ENCODE measurements around the gene VEGFB.
"Not testable (repeated sequence)": the region's sequence is repeated elsewhere in the genome, so short reads cannot be mapped to it uniquely, and the experiment has no call there.

Gene VEGFB

DNA sequence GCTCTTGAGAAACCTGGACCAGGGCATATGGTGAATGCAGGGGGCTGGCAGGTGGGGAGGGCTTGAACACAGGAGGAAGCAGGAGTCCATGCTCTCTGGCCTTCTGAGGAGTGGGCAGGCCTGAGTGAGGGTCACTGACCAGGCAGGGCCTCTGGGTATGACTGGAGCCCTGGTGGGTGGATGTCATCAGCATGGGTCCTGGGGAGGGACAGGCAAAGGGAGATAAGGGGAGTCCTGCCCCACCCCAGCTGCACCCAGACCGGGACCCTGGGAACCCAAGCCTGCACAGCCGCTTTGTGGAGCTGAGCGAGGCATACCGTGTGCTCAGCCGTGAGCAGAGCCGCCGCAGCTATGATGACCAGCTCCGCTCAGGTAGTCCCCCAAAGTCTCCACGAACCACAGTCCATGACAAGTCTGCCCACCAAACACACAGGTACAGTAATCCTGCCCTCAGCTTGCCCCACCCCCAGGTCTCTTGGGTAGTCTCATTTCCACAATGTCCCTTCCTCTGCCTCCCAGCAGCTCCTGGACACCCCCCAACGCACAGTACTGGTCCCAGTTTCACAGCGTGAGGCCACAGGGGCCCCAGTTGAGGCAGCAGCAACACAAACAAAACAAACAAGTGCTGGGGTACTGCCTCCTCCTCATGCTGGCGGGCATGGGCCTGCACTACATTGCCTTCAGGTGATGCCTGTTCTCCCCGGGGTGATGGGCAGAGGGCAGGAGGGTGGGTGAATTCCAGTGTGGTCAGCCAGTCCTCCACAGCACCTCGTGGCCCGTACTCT lies 2.0 kb upstream of the VEGFB start:
- DNase-seq = no peak

DNA sequence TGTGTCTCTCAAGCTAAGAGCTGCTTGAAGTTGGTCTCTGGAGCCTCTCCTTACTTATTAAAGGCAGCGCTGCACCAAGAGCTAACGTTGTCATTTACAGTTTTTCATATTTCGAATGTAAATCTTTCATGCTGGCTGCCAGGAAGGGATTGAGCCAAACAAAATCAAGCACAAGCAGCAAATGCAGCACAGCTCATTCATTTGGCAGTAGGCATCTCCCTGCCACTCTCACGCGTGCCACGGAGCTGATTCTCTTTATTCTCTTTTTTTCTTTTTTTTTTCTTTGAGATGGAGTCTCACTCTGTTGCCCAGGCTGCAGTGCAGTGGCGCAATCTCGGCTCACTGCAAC lies 1.4 kb upstream of the VEGFB start:
- DNase-seq = no peak

- DNase-seq = peak; percentile 54
These were observed 429 bp downstream of the VEGFB start for GRCh38 chr11:64234647-64235379.

DNA sequence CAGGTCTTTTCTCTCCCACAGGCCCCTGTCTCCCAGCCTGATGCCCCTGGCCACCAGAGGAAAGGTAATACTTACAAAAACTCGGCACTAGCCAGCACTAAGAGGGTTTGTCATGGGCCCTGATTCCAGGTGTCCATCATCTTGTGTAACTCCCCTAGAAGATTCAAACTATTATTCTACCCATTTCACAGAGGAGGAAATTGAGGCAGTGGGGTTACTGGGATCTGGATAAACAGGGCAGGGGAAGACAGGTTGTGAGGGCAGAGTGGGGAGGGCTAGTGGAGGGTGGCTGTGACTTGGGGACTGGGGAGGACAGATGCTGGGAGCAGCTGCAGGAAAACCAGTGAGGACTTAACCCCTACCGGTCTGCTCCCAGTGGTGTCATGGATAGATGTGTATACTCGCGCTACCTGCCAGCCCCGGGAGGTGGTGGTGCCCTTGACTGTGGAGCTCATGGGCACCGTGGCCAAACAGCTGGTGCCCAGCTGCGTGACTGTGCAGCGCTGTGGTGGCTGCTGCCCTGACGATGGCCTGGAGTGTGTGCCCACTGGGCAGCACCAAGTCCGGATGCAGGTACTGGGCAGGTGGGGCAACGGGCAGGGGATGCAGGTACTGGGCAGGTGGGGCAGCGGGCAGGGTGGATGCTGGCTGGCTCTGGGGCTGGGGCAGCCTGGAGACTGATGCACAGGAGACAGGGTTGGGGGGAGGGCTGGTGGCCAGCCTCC lies 1.2 kb downstream of the VEGFB start:
- no peak for DNase-seq

GRCh38 chr11:64237484-64237951 lies 3.1 kb downstream of the VEGFB start:
- DNase-seq = no peak

DNA sequence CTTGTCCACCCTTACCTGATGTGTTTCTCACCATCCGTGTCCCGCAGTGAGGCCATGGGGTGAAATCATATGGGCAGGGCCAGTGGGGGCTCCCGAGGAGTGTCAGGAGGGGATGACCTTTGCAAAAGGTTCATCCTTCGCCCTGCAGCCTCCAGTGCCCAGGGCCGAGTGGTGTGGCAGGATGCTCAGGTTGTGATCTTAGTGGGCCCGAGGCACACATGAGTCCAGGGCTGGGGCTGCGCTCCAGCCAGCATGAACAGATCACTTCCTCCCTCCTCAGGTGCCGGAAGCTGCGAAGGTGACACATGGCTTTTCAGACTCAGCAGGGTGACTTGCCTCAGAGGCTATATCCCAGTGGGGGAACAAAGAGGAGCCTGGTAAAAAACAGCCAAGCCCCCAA lies 3.7 kb downstream of the VEGFB start:
- no peak for DNase-seq

DNA sequence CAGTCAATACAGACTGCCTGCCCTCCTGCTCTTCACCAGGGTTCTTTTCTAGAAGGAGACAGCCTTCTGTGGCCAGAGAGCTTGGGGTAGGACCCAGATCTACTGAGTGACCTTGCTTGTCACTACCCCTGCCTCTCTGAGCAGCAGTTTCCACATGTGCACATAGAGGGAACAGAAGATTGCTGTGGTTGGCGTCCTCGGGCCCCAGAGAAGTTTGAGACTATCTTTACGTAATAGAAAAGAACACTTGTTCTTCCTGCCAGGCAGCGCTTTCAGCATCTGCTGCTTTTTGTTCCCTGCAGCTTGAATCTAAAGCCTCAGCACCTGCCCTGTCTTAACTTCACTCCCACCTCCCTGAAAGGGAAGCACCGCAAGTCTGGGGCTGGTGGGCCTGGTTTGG lies 4.6 kb downstream of the VEGFB start:
- DNase-seq = no peak

DNA sequence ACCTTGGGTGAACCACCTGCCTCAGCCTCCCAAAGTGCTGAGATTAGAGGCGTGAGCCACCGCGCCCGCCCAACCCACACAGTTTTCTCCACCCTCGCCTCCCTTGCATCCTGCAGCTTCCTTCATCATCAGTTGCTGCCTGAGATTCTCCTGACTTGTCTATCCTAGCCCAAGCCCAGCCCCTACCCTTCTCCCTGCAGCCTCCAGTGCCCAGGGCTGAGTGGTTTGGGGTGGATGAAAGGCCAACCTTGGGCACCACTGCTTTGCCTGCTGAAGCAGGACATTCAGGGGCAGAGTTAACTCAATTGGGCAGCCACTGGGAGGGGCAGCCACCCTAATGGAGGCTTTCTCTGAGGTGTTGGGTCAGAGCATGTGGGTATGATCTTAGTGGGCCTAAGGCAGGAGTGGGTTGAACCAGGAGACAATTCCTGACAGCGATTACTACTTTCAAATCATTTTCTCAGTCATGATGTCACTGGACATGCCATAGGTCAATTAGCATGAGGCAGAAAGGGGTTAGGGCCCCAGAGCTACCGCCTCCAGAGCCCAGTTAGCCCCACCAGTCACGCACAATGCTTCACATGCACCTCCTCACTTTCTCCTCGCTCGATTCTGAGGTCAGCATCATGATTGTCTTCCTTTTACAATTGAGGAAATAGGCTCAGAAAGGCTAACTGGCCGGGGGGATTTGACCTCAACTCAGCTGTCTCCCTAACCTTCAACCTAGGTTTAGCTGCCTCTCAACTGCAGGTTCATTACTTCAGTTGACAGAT lies 5.5 kb downstream of the VEGFB start:
- no peak for DNase-seq

- DNase-seq = peak; percentile 97
These were observed 6.3 kb downstream of the VEGFB start, which contains the start of gene FKBP2 for GRCh38 chr11:64240435-64241240. TSS of gene FKBP2 (plus strand) at chr11:64241095. CDS start at chr11:64242388, 1,293 bp downstream.

DNA sequence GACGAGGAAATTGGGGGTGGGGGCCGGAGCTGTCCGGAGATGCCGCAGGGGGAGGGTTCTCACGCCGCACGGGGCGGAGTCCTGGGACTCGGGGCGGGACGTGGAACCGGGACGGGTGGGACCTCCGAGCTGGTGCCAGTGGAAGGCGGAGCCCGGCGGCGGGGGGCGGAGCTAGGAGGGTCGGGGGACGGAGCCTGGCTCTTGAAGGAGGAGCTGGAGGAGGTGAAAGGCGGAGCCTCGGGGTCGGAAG lies 6.8 kb downstream of the VEGFB start:
- DNase-seq = no peak

DNA sequence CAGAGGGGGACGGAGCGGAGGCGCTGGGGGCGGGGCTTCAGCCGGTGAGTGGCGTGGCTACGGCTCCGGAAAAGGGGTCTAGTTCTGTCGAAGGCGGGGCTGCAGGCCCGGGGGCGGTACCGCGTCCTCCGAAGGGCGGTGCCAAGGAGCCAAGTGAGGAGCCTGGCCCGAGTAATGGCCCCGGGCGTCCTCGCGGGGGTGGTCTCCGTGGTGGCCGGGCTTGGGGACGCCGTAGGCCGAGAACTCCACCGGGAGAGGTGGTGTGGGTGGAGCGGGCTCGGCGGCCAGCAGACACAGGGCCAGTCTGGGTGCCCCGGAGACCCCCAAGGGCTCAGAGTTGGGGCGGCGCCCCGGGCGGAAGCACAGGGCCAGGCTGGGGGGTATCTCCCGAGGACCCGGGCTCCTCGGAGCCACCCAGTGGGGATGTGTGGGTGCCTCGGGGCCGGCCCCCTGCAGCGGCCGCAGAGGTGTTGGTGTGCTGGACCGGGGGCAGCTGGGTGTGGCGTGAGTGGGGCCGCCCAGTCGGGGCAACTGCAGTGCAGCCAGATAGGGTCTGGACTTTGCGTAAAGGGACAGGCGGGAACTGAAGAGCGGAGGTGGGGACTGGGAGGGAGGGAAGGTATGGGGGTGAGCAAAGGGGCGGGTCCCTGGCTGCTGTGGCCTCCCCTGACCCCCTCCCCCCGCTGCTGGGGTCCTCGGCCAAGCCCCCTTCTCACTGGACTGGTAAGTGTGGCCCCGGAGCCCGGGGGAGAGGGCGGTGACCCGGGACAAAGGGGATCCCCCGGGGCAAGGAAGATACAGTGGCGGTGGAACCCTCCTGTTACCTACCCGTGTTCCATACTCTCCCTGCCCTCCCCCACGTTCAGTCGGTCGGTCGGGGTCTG lies 7.3 kb downstream of the VEGFB start:
- peak; percentile 98 for DNase-seq

- DNase-seq = no peak
These were observed 9.0 kb downstream of the VEGFB start for GRCh38 chr11:64243236-64243854.

GRCh38 chr11:64244107-64244506 lies 9.7 kb downstream of the VEGFB start:
- no peak for DNase-seq

DNA sequence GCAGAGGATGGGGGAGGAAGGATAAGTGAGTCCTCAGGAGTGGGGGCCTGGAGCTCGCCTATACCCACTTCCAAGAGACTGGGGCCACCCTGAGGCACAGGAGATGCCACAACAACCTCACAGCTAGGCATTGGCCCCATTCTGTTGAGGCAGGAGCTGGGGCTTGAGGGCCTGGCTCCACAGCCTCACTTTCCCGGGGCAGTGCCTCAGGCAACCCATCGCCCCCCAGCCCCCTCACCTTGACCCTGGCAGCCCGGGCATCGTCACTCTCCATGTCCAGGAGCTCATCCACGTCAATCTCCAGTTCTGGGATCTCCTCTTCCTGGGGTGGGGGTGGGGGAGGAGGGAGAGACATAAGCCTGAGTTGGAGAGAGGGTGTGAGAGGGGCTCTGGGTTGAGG lies 10.6 kb downstream of the VEGFB start:
- no peak for DNase-seq

- no peak for DNase-seq
These were observed 11.0 kb downstream of the VEGFB start for GRCh38 chr11:64245401-64245796.

GRCh38 chr11:64245797-64246620 lies 11.6 kb downstream of the VEGFB start:
- DNase-seq = peak; percentile 82

DNA sequence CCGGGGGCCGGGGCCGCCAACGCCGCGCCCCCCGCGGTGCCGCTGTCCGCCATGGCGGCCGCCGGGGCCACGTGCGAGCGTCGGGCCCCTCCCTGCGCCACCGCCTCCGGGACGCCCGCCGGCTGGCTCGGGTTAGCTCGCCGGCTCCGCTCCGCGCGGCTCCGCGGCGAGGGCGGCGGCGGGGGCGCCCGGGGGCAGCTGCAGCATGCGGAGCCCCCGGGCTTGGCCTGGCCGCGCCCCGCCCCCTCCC lies 12.2 kb downstream of the VEGFB start:
- not testable (repeated sequence) for DNase-seq

- DNase-seq = peak; percentile 89
These were observed 12.7 kb downstream of the VEGFB start, which contains the start of gene PPP1R14B for GRCh38 chr11:64246871-64247728. TSS of gene PPP1R14B (minus strand) at chr11:64246943. CDS start at chr11:64246673, 270 bp downstream.

All from hematopoietic multipotent progenitor cell treated with erythropoietin and hydrocortisone succinate and interleukin-3 and kit ligand, for 8 days (in vitro differentiated cells).